Osteoblast (primary cell): ENCODE results near the gene PARVG. TPM values are rescaled to one million over a fixed set of nuclear protein-coding genes. Genes with fewer than 3 reads are reported as not detected.

Experiments
- DNase-seq: peaks from one replicate; pipeline ENCODE4 v3.0.0; 2011; ENCODE audit warnings: low spot score, mixed read lengths; ENCODE audit not compliant: insufficient read length; ENCODE audit errors: missing footprints
- H2AFZ ChIP-seq: 2 replicates; pipeline ENCODE4 v1.6.0; 2011; ENCODE audit warnings: mild to moderate bottlenecking, low read length
- H3K27ac ChIP-seq: 2 replicates; pipeline ENCODE4 v1.5.1; 2011; ENCODE audit warnings: mild to moderate bottlenecking, low read depth, low read length, moderate library complexity
- H3K27me3 ChIP-seq: 2 replicates; pipeline ENCODE4 v1.6.0; 2012; ENCODE audit warnings: mild to moderate bottlenecking, control low read depth, inconsistent platforms, low read length, moderate library complexity; ENCODE audit not compliant: insufficient read depth
- H3K36me3 ChIP-seq: 2 replicates; pipeline ENCODE4 v1.5.1; 2011; ENCODE audit warnings: mild to moderate bottlenecking, low read length, control low read depth, moderate library complexity; ENCODE audit not compliant: insufficient read depth
- H3K4me1 ChIP-seq: 2 replicates; pipeline ENCODE4 v1.5.1; 2011; ENCODE audit warnings: mild to moderate bottlenecking, low read length, control low read depth, moderate library complexity; ENCODE audit not compliant: insufficient read depth
- H3K4me2 ChIP-seq: 2 replicates; pipeline ENCODE4 v1.6.0; 2011; ENCODE audit warnings: mild to moderate bottlenecking, low read length; ENCODE audit not compliant: insufficient read depth
- H3K4me3 ChIP-seq: fragments of 200-600 bp; sonication (generic); 3 replicates; pipeline ENCODE4 v1.5.1; 2012; ENCODE audit warnings: mild to moderate bottlenecking, low read length, inconsistent platforms; ENCODE audit not compliant: insufficient read depth
- H3K79me2 ChIP-seq: 2 replicates; pipeline ENCODE4 v1.6.0; 2012; ENCODE audit warnings: mild to moderate bottlenecking, low read length, control low read depth, inconsistent platforms; ENCODE audit not compliant: insufficient read depth
- H3K9me3 ChIP-seq: 2 replicates; pipeline ENCODE4 v1.5.1; 2011; ENCODE audit warnings: low read depth, low read length, control low read depth
- H4K20me1 ChIP-seq: 2 replicates; pipeline ENCODE4 v1.6.0; 2012; ENCODE audit warnings: mild to moderate bottlenecking, low read length, control low read depth; ENCODE audit not compliant: insufficient read depth
- CTCF ChIP-seq: IDR thresholded peaks from 2 replicates; pipeline ENCODE4 v1.5.1; 2011; ENCODE audit warnings: mild to moderate bottlenecking, low read depth, low read length, moderate library complexity; ENCODE audit errors: extremely low read depth
- total RNA-seq: library from RNA; depleted of rRNA; stranded (reverse); fragments of >200 nt; gene quantifications from 2 replicates; pipeline ENCODE4 v1.2.3, GENCODE V29; 2012

PARVG gene
- total RNA-seq, 1 donor: 1.1 TPM

GRCh38 chr22:44199164-44199563, 18.4 kb downstream of the PARVG start:
- no peak for TF ChIP-seq CTCF
- no peak for DNase-seq
- H3K9me3 ChIP-seq: no peaks in the 10 kb centered on the region

DNA sequence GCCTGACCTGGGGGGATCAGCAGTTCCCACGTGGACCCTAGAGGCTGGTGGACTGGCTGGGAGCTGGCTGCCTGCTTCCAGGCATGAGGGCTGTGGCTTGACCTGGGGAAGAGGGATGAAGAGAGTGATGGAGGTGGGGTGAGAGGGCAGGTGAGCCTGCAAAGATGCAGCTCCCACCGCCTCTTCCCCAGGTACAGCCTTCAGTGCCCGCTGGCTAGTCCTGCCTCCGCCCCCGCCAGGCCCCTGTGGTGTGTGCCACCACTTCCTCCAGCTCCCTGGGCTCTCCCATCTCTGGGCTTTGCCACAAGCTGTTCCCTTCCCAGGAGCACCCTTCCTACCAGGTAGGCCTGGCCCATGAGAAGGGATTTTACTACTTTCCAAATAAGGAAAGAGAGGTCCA, 19.1 kb downstream of the PARVG start:
- Histone ChIP-seq H3K27ac (no peak overlapping the region), H3K9me3 (no peaks in the 10 kb centered on the region), H3K27me3 (peaks cover 20% of the 10 kb centered on the region), H3K36me3 (no peaks in the 10 kb centered on the region), H3K4me2 (no peak overlapping the region), H3K79me2 (no peaks in the 10 kb centered on the region), H2AFZ (no peak overlapping the region), H3K4me3 (no peak overlapping the region), H3K4me1 (peaks cover 15% of the 10 kb centered on the region), H4K20me1 (no peaks in the 10 kb centered on the region)
- no peak for DNase-seq
- no peak for TF ChIP-seq CTCF

More at GRCh38 chr22:44199164-44199563, 18.4 kb downstream of the PARVG start:
- Histone ChIP-seq H3K4me1 (peaks cover 15% of the 10 kb centered on the region), H3K79me2 (no peaks in the 10 kb centered on the region), H4K20me1 (no peaks in the 10 kb centered on the region), H3K27me3 (peaks cover 27% of the 10 kb centered on the region), H3K4me3 (no peak overlapping the region), H3K27ac (no peak overlapping the region), H2AFZ (no peak overlapping the region), H3K4me2 (no peak overlapping the region), H3K36me3 (no peaks in the 10 kb centered on the region)

DNA sequence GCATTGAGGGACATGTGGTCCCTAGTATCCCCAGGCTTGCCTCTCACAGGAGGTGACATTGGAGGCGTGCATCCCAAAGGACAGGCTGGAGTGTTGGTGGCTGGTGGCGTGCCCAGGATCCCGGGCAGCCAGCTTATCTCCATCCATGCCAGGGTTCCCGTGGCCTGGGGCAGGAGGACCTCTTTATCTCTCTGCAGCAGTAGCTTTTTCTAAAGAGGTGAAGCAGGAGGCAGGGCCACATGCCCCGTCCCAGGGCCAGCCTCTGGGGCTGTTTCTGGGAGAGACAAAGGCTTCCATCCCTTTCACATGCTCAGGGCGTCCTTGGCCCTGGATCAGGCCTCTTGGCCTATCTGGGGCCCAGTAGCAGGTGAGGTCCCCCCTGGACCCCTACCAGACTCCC, 19.7 kb downstream of the PARVG start:
- no peaks in the 10 kb centered on the region for H4K20me1 ChIP-seq
- H3K27ac ChIP-seq: no peak overlapping the region
- DNase-seq: no peak

More for the DNA sequence above, 19.7 kb downstream of the PARVG start:
- H3K79me2 ChIP-seq: no peaks in the 10 kb centered on the region
- H3K4me1 ChIP-seq: peaks cover 15% of the 10 kb centered on the region
- no peak overlapping the region for H3K4me2 ChIP-seq
- H2AFZ ChIP-seq: no peak overlapping the region
- TF ChIP-seq CTCF: no peak
- H3K36me3 ChIP-seq: no peaks in the 10 kb centered on the region
- no peaks in the 10 kb centered on the region for H3K9me3 ChIP-seq
- peaks cover 15% of the 10 kb centered on the region for H3K27me3 ChIP-seq
- no peak overlapping the region for H3K4me3 ChIP-seq
